ENCODE results near the gene TEX53.

- TF ChIP-seq CTCF (IDR thresholded peaks at IDR 0.05) (no peak), ZNF138 (CRISPR knock-in tag; conservative IDR thresholded peaks at IDR 0.05) (no peak), TEAD4 (CRISPR knock-in tag; IDR thresholded peaks at IDR 0.05) (no peak), ZNF121 (CRISPR knock-in tag; IDR thresholded peaks at IDR 0.05) (no peak)
Measured at GRCh38 chr9:114621561-114621960, 36.0 kb downstream of the TEX53 start.

All from WTC11 (cell line).